OCI-LY3 (cell line): ENCODE measurements around the gene TAAR8.

Experiments
- CTCF ChIP-seq: fragments of 200-600, 300-600 bp; sonication (generic); IDR thresholded peaks from 2 replicates; pipeline ENCODE4 v1.5.1; 2014; ENCODE audit warnings: antibody characterized with exemption, low read length, low read depth
- EZH2phosphoT487 ChIP-seq: fragments of 200-600 bp; shearing (Covaris generic); IDR thresholded peaks from 2 replicates; pipeline ENCODE4 v1.6.1; 2018; ENCODE audit warnings: antibody characterized with exemption, mixed run types, low read depth

- no peak for TF ChIP-seq EZH2phosphoT487
- TF ChIP-seq CTCF, result no peak
These were observed 15.1 kb downstream of the TAAR8 start for GRCh38 chr6:132567566-132567965.
